Liver (tissue), 3 donors: ENCODE measurements around the gene PNMA8B.

ENCODE experiments used
- ATF3 ChIP-seq: IDR thresholded peaks from 2 replicates; pipeline ENCODE4 v1.6.1; 2016; ENCODE audit warnings: antibody characterized with exemption
- EGR1 ChIP-seq, 2 donors: IDR thresholded peaks; 2 replicates each; pipeline ENCODE4 v1.6.1; 2016 to 2018; ENCODE audit warnings: antibody characterized with exemption in 2 of 2, low read depth in 2 of 2
- FOXA1 ChIP-seq: IDR thresholded peaks from 2 replicates; pipeline ENCODE4 v1.6.1; 2016; ENCODE audit warnings: antibody characterized with exemption
- GABPA ChIP-seq, 2 donors: IDR thresholded peaks in 1 of 2; conservative IDR thresholded peaks in 1 of 2; 2 replicates each; pipeline ENCODE4 v1.6.1; 2016; ENCODE audit warnings: antibody characterized with exemption in 2 of 2, mild to moderate bottlenecking in 1 of 2, moderate library complexity in 1 of 2
- HNF4A ChIP-seq, 2 donors: conservative IDR thresholded peaks; 2 replicates each; pipeline ENCODE4 v1.6.1; 2016; ENCODE audit warnings: antibody characterized with exemption in 2 of 2, mild to moderate bottlenecking in 2 of 2
- JUND ChIP-seq, 2 donors: IDR thresholded peaks; 2 replicates each; pipeline ENCODE4 v1.6.1; 2016; ENCODE audit warnings: antibody characterized with exemption in 2 of 2
- RAD21 ChIP-seq, 2 donors: IDR thresholded peaks; 2 replicates each; pipeline ENCODE4 v1.6.1; 2016; ENCODE audit warnings: antibody characterized with exemption in 2 of 2, mild to moderate bottlenecking in 2 of 2
- REST ChIP-seq: IDR thresholded peaks from 2 replicates; pipeline ENCODE4 v1.6.1; 2016; ENCODE audit warnings: antibody characterized with exemption, mild to moderate bottlenecking
- RXRA ChIP-seq, 2 donors: IDR thresholded peaks; 2 replicates each; pipeline ENCODE4 v1.6.1; 2017 to 2018; ENCODE audit warnings: antibody characterized with exemption in 2 of 2, mild to moderate bottlenecking in 1 of 2
- SP1 ChIP-seq: IDR thresholded peaks from 2 replicates; pipeline ENCODE4 v1.6.1; 2018; ENCODE audit warnings: antibody characterized with exemption, mild to moderate bottlenecking
- TAF1 ChIP-seq: conservative IDR thresholded peaks from 2 replicates; pipeline ENCODE4 v1.6.1; 2016; ENCODE audit warnings: antibody characterized with exemption, mild to moderate bottlenecking
- YY1 ChIP-seq: IDR thresholded peaks from 2 replicates; pipeline ENCODE4 v1.6.1; 2016; ENCODE audit warnings: antibody characterized with exemption, mild to moderate bottlenecking
- TF ChIP-seq, protein P1 (sequence below): fragments of 150-350 bp; IDR thresholded peaks from 2 replicates; pipeline ENCODE4 v1.5.1; 2017; ENCODE audit warnings: improper control_type of control experiment, low read depth, low read length; ENCODE audit not compliant: missing input control
- TF ChIP-seq, protein P2 (sequence below): IDR thresholded peaks from 2 replicates; pipeline ENCODE4 v1.6.1; 2016; ENCODE audit warnings: antibody characterized with exemption
- donor health status: healthy.
- donor health status: healthy.

DNA sequence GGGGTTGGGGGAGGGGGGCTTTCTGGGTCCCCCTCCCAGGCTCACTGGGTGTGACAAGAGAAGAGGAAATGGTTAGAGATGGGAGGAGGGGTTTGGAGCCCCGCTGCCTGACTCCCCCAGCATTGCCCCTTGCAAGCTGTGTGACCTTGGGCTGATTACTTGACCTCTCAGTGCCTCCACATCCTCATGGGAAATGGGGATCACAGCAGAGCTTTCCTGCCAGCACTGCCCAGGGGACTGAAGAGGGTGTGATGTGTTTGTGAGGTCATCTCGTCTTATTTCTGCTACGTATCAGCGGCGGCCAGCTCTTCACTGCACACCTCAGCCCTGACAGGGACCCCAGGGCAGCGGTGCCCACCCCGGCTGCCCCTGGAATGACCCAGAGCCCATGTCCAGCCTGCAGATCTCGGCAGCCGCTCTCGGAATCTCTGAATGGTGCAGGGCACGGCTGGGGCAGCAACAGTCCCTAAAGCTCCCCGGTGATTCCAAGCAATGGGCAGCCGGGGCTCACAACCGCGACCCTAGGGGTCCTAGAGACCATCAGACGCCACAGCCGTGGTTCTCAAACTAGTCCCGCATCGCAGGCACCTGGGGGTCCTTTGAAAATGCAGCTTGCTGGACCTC lies 8.4 kb downstream of the PNMA8B start:
- TF ChIP-seq EGR1 (IDR thresholded peaks at IDR 0.05; ENCODE audit: low read depth in 2 of 2) = no peak
- TF ChIP-seq REST = no peak
- no peak for TF ChIP-seq TAF1
- no peak for TF ChIP-seq JUND (IDR thresholded peaks at IDR 0.05)
- no peak for TF ChIP-seq YY1
- TF ChIP-seq FOXA1 = no peak
- TF ChIP-seq, protein P1, sequence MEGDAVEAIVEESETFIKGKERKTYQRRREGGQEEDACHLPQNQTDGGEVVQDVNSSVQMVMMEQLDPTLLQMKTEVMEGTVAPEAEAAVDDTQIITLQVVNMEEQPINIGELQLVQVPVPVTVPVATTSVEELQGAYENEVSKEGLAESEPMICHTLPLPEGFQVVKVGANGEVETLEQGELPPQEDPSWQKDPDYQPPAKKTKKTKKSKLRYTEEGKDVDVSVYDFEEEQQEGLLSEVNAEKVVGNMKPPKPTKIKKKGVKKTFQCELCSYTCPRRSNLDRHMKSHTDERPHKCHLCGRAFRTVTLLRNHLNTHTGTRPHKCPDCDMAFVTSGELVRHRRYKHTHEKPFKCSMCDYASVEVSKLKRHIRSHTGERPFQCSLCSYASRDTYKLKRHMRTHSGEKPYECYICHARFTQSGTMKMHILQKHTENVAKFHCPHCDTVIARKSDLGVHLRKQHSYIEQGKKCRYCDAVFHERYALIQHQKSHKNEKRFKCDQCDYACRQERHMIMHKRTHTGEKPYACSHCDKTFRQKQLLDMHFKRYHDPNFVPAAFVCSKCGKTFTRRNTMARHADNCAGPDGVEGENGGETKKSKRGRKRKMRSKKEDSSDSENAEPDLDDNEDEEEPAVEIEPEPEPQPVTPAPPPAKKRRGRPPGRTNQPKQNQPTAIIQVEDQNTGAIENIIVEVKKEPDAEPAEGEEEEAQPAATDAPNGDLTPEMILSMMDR = no peak
- TF ChIP-seq, protein P2, sequence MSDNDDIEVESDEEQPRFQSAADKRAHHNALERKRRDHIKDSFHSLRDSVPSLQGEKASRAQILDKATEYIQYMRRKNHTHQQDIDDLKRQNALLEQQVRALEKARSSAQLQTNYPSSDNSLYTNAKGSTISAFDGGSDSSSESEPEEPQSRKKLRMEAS = no peak
- TF ChIP-seq ATF3 = no peak
- TF ChIP-seq RAD21 (IDR thresholded peaks at IDR 0.05) = no peak
- no peak for TF ChIP-seq SP1
- TF ChIP-seq GABPA (IDR thresholded peaks at IDR 0.05 in 1 of 2, conservative IDR thresholded peaks at IDR 0.05 in 1 of 2) = no peak
- TF ChIP-seq RXRA (IDR thresholded peaks at IDR 0.05) = no peak
- no peak for TF ChIP-seq HNF4A (conservative IDR thresholded peaks at IDR 0.05)
